HG02798 (cell line): ENCODE data around the gene FNDC5.

Source experiments
- ATAC-seq: cut with Tn5 transposase; IDR thresholded peaks from one replicate; pipeline ENCODE4 v1.9.1; 2021; ENCODE audit warnings: mild to moderate bottlenecking; ENCODE audit not compliant: unreplicated experiment, poor library complexity

The FNDC5 gene

GRCh38 chr1:32885676-32886003 lies 14.9 kb upstream of the FNDC5 start:
- ATAC-seq = no peak

- no peak for ATAC-seq
Observed at GRCh38 chr1:32884726-32885125, 14.0 kb upstream of the FNDC5 start.

- ATAC-seq = no peak
Observed at GRCh38 chr1:32884032-32884372, 13.3 kb upstream of the FNDC5 start.

GRCh38 chr1:32883338-32884031 lies 12.8 kb upstream of the FNDC5 start:
- no peak for ATAC-seq

GRCh38 chr1:32881871-32882850 lies 11.4 kb upstream of the FNDC5 start:
- ATAC-seq = no peak

GRCh38 chr1:32881291-32881690 lies 10.6 kb upstream of the FNDC5 start:
- no peak for ATAC-seq

- ATAC-seq = no peak
Observed at GRCh38 chr1:32878637-32879041, 7.9 kb upstream of the FNDC5 start.

- no peak for ATAC-seq
Observed at GRCh38 chr1:32878183-32878582, 7.5 kb upstream of the FNDC5 start.

GRCh38 chr1:32877211-32878110 lies 6.7 kb upstream of the FNDC5 start:
- no peak for ATAC-seq

- ATAC-seq = no peak
Observed at GRCh38 chr1:32876341-32877210, 5.9 kb upstream of the FNDC5 start.

- ATAC-seq = no peak
Observed at GRCh38 chr1:32874860-32875752, 4.4 kb upstream of the FNDC5 start.

- ATAC-seq = no peak
Observed at GRCh38 chr1:32873484-32873883, 2.8 kb upstream of the FNDC5 start.

GRCh38 chr1:32872192-32872460 lies 1.4 kb upstream of the FNDC5 start:
- no peak for ATAC-seq

- no peak for ATAC-seq
Observed at GRCh38 chr1:32871364-32872191, 866 bp upstream of the FNDC5 start.

GRCh38 chr1:32869923-32870614 lies 643 bp downstream of the FNDC5 start:
- ATAC-seq = no peak

- ATAC-seq = no peak
Observed at GRCh38 chr1:32868806-32869455, 1.8 kb downstream of the FNDC5 start.

GRCh38 chr1:32868085-32868484 lies 2.6 kb downstream of the FNDC5 start:
- ATAC-seq = no peak
